GM19452 (cell line): ENCODE results near the gene FRK.

Source experiments
- ATAC-seq: cut with Tn5 transposase; IDR thresholded peaks from one replicate; pipeline ENCODE4 v1.9.1; 2021; ENCODE audit not compliant: unreplicated experiment

FRK gene

DNA sequence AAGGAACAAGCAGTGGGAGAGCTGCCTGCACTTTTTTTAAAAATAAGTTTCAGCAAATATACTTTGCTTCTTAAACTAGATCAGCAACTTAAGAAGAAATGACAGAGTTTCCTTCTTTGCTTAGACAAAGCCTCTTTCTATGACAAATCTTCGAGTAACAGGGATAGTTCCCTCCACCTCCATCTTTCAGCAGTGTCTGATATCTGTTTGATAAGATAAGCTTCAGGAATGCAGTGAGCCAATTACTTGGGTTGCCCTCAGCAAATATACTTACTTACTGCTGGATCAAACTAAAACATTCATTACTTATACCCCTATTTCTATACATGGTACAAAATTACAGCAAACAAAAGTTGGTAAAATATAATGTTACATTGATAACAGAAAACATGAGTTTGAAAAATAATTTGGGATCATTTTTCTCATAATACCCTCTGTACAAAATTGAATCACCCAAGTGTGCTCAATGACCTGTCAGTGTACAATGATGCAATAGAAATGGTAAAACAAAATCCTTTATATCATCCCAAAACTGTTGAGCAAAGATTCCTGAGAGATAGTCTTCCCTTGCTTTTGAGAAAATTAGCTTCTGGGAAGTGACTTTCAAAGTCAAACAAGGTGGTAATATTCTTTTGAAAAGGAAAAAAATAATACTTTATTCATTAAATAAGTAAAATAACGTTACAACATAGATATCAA, 24.5 kb downstream of the FRK start:
- no peak for ATAC-seq

DNA sequence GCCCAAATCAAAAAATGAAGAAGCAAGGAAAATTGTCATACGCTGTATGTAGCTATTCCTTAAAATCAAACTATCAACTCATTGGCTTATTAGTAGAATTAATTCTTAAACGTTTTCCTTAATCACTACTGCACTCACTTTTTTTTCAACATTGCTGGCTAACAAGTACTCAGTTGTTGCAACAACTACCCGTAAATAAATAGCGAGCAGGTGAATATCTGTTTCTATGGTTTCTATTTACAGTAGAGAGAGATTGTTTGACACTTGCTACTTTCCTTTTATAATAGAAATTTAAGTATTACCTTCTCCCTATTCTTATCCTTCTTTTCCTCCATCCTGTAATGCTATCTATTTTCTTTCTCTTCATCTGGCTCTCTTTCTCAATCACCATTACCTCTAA, 25.1 kb downstream of the FRK start:
- ATAC-seq = no peak

DNA sequence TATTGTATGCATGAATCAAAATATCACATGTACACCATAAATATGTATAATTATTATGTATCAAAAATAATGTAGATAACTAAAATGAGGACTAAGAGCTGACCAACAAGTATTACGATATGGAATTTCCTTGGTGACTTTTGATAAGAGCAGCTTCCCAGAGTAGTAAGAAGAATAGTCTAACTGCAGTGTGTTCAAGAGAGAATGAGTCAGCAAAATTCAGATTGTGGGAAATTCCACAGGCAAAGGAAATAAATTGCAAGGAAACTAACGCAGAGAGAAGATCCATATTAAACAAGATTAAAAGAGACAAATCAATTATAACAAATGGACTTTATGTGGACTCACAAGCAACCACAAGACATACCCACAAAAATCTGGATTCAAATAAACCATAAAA, 26.4 kb downstream of the FRK start:
- no peak for ATAC-seq

DNA sequence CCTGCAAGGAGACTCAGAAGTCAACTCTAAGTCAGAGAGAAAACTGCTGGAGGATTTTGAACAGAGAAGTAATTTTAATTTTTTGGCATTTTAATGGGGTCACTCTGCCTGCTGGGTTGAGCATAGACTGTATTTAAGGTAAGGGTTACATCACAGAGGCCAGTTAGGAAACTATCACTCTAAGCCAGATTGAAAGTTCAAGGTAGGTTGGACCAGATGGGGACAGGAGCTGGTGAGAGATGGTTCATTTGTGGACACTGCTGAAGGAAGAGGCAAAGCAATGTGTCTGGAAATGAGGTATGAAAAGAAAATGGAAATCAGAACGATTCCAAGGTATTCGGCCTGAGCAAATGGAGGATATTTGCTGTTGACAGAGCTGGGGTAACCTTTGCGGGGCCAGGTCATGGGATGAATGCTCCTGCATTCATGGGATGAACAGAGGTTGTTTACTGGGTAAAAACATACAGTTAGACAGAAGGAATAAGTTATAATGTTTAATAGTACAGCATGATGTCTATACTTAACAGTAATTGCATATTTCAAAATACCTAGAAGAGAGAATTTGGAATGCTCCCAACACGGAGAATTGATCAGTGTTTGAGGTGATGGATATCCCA, 26.9 kb downstream of the FRK start:
- ATAC-seq = no peak

DNA sequence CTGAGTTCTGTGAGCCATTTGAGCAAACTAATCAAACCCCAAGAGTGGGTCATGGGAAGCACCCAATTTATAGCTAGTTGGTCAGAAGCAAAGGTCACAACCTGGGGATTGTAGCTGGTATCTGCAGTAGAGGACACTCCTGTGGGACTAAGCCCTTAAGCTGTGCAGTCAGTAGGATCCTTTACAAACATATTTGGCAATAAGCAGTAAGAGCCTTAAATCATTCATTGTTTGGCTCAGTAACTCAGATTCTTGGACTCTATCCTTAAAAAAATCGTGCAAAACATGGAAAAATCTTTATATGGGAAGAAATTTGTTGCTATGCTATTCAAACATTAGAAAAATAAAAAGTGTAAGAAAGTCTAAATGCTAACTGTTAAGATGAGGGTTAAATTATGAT, 29.9 kb downstream of the FRK start:
- ATAC-seq = no peak

DNA sequence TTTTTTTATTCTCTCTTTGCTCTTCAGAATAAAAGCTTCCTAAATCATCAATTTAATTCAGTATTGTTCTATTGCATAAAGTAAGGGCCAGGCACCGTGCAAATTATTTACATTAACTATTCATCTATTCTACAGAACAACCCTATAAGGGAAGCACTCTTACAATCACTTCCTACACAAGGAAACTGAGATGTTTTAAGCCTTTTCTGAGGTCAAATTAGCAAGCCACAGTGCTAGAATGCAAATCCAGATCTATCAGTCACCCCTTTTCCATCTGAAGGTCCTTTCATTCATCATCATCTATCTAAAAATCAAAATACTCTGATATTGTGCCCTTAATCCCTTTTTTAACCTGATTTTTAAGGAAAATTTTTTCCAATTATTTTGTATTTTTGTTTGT, 31.2 kb downstream of the FRK start:
- ATAC-seq = peak; percentile 67

DNA sequence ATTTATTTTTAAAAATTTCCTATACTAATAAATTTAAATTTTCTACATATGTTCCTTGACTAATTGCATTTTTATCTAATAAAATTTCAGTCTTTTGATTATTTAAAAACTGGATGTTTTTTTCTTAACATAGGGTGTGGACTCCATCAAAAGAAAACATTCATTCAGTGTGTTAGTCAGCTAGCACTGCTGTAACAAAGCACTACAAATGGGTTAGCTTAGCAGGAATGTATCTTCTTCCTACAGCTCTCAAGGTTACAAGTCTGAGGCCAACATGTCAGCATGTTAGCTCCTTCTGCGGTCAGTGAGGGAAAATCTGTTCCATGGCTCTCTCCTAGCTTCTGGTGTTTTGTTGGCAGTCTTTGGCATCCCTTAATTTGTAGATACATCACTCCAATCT, 32.5 kb downstream of the FRK start:
- no peak for ATAC-seq

DNA sequence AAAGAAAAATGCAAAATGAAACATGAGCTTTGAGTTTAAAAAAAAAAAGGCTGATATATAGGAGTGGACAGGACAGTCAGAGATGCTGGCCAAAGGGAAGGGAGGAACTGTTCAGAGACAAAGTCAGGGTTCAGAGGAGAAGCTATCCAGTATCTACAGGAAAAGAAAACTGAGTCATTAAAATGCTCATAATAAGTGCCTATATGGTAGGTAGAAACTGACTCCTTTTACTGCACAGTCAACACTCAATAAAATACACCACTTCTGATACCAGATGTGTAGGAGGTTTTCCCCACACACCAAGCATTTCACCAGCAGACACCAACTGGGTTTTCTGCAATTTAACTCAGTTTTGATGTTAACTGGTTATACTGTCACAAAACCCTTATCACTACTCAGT, 32.9 kb downstream of the FRK start:
- ATAC-seq = no peak

DNA sequence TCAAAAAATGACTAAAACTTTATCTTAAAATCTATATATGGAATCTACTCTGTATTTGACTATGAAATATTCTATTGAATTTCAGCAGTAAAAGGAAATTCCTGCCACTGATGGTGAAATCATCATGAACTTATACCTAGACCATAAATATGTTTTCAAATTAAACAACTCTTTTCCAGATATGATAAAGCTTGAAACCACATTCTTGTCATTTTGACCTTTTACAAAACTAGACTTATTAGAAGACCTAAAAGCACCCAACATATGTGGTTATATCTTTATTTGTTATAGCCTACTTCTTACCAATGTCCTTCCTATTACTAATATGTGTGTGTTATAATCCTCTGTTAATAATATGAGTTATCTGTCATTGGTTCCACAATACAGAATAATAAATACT, 35.3 kb downstream of the FRK start:
- no peak for ATAC-seq

DNA sequence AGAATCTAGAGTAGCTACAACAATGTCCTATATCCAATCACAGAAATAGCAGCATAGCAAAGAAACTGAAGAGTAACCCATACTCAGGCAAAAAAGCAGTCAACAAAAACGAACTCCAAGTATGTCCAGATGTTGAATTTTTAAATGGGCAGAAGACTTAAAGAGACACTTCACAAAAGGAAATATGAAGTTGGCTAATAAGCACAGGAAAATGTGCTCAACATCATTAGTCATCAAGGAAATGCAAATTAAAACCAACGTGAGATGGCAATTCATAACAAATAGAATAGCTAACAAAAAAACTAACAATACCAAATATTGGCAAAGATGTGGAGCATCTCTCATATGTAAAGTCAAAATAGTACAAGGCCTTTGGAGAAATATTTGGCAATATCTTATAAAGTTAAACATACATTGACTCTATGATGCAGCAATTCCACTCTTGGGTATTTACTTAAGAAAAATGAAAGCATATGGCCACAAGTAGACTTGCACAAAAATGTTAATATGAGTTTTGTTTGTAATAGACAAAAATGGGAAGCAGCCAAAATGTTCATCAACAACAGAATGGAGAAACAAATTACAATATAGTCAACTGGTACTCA, 37.7 kb downstream of the FRK start:
- ATAC-seq = no peak

DNA sequence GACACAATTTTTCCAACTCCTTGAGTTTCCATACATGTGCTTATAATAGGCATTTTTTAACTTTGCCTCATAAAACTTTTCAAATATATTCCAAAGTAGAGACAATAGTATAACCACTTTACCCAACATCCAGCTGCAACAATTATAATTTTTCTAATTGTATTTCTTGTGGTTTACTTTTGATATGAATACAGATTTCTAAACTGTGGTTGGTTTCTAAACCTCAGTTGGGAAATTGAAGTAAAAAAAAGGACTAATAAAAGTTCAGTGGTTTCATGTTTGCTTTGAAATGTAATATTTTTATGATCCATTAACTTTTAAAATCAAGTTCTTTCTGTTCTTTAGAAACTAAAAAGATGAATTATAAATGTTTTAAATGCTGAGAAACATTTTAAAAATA, 40.0 kb downstream of the FRK start:
- no peak for ATAC-seq

DNA sequence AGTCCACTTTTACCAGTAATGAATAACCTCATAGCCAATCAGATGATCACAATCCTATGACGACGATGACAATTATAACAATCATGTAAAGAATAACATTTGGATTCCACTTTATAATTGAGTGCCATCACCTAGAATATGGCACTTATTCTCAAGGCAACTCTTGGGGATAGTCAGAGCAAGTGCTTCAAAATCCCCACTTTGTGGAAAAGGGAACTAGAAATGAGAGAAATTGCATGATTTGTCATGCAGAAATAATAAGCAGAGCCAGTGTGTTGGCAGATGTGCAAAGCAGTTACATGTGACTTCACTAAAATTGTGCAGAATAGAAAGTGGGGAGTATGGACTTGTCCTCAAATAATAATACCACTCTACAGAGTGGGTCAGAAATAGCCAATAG, 41.3 kb downstream of the FRK start:
- peak; percentile 70 for ATAC-seq

DNA sequence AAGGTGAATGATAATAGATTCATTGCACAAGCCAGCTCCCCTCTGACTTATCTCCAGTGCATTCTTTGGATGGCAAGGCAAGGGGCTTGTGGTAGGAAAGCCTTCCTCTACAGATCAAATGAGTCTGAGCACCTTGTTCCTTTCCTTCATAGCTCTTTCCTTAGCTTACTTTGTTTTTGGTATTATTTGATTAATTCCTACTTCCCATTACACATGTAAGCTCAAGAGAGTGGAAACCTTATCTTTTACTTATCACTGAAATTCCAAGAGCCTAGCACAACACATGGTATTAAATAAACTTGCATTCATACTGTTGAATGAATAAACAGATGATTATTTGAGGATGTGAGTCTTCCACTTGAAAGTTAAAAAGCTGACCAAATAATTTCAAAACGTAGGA, 41.7 kb downstream of the FRK start:
- ATAC-seq = no peak

DNA sequence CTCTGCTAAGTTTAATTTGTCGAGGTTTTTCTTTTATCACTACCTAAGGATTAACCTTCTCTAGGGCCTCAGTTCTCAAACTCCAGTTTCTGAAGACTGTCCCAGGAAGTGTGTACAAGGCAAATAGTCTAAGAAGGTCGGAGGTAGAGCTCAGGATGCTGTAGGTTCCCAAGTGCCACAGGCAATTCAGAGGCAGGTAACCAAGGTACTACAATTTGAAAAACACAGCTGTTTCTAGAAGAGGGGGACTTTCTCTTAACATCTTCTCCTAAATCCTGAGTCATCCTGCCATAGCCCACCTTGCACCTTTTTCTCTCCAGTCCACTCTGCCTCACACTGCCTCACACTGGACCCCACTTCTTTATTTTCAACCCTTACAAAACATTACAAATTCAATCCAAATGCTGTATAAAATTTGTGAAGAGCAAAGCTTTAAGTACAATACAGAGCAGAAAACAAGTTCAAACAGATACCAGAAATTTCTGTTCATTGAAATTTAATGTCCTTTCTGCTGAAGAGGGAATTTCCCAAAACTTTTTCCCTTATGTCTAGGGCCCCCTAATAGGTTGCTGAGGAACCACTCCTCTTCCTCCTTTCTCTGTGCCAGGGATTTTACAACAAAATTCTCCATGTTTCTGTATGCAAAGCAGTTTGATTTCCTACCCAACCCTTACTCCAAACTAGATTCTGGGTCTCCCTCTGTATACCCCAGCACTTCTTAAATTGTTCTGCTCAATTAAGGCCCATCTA, 43.0 kb downstream of the FRK start:
- ATAC-seq = peak; percentile 2

DNA sequence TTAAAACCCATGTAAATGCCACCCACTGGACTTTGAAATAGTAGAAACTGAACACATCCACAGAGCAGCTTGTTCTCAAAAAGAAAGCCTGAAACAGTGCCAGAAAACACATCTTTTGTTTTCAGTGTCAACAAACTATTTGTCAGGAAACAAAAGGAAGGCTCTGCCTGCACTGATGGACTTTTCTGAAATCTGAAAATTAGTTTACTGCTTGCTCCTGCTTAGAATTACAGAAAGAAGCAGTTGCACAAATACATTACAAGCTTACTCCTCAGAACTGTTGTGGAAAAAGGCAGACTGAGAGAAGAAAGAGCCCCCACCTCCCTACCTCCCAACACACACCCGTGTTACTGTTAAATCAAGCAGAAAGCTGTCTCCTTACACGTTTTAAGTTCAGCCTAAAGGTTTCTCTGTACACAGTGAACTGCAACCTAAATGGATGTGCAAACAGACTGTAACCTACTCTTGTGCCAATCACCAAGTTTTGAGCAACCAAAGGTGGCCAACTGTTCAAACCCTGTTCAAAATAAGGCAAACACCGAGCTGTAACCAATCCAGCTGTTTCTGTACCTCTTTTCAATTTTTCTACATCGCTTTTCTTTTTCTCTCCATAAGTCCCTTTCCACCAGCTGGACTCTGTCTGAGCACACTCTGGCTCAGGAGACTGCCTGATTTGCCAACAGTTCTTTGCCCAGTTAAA, 43.7 kb downstream of the FRK start:
- peak; percentile 34 for ATAC-seq

DNA sequence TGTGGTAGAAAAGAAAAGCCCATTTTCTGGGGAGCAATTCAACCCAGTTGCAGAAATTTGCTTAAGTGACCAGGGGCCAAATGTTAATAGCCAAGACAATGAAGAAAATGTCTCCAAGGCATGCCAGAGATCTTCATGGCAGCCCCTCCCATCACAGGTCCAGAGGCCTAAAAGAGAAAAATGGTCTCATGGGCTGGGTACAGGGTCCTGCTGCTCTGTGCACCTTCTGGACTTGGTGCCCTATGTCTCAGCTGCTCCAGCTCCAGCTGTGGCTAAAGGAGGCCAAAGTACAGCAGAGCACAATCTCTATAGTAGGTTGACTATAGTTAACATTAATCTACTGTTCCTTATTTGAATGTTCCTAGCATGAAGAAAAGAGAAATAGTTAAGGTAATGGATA, 44.7 kb downstream of the FRK start:
- ATAC-seq = no peak

DNA sequence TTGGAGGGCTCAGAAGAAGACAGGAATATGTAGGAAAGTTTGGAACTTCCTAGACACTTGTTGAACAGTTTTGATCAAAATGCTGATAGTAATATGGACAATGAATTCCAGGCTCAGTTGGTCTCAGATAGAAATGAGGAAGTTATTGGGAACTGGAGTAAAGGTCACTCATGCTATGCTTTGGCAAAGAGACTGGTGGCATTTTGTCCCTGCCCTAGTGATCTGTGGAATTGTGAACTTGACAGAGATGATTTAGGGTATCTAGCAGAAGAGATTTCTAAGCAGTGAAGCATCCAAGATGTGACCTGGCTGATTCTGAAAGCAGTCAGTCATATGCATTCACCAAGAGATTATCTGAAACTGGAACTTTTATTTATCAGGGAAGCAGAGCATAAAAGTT, 45.1 kb downstream of the FRK start:
- ATAC-seq = no peak

DNA sequence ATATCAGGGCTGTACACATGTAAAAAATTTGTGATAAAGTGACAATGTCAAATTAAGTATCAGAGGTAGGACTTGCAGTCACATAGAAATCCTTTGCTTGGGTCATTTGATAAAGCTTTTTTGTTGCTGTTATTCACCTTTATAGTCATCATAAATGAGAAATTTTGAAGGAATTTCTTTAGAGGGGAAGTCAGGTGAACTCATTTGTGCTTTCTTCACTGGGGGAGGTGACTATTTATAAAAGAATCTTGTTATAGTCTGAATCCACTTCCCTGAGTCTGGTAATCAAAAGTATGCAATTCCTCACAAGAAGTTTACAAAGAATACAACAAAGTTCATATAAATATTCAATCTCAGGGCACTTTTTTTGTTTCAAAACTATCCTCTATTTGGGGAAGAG, 47.7 kb downstream of the FRK start:
- no peak for ATAC-seq

DNA sequence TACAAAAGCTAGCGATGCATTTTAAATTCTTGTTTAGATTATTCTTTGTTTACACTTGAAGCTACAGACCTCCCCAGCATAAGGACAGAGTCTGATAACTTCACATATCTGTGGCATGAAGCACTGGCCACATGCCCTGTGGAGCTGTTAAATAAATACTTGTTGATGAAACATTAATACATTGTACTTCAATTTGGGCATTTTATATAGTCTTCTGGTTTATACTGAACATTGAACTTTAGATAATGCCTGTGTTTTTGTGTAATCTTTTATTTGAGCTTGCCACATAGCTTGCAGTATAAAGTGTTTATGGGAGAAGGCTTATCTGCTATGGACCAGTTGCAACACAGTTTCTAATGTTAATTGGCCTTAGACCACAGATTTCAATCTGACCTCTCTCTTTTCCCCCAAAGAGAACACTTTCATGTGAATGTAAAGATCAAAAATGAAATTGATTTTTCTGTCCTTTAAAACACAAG, 48.2 kb downstream of the FRK start:
- ATAC-seq = no peak

DNA sequence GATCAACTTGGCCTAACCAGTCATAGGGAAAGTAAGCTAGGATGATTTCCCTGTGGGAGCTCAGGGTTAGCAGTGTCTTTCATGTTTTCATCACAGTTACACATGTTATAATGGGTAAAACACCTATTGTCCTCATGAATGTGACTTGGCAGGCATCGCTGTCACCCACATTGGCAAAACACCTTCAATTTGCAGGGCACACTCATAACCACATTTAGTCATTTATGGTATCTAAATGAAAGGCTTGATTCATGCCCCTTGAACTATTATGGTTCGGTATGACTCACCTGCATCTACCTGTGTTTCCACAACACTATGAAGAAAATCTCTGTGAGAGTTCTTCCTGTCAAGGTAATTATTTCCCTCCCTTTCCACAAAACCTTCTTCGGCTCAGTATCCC, 49.2 kb downstream of the FRK start:
- peak; percentile 56 for ATAC-seq

DNA sequence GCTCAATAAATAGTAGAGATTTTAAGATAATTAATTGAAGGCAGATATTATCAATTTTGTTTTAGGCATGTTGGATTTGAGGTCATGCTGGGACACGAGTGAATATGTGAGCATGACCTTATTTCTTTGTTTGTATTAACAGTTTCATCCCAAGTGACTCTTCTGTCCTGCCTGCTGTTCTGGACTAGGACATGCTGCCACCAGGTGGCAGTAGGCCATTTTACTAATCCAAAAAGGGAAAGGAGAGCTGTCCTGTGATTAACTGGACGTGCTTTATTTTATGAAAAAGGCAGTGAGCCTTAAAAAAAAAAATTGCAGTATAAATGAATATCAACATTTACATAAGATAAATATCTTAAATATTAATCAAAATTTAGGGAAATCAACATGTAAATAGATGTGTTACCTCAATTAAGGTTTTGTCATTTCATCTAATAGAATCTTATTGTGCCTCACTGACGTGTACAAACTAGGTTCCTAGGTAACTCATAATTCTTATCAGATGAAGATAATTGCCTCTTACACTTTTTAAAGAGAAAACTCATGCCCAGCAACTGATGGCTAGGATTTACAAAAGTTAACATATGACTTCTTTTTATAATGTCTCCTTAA, 49.8 kb downstream of the FRK start:
- ATAC-seq = peak; percentile 44
